Large intestine (tissue), 3 donors: ENCODE results near the gene HS3ST2. TPM values are rescaled to one million over a fixed set of nuclear protein-coding genes. Genes with fewer than 3 reads are reported as not detected.
A peak's percentile ranks its signal among the peaks of the same experiment; 100 is the strongest.
"Not testable (repeated sequence)": the region's sequence is repeated elsewhere in the genome, so short reads cannot be mapped to it uniquely, and the experiment has no call there.

Source experiments
- DNase-seq, 2 donors: peaks; one replicate each; pipeline versions ENCODE4 v3.0.0 to v3.0.0-alpha.2; 2013
- H3K27ac ChIP-seq: one replicate; pipeline ENCODE4 v1.5.1; 2013; ENCODE audit warnings: low read length
- H3K27me3 ChIP-seq: 2 replicates; pipeline ENCODE4 v1.6.1; 2013; ENCODE audit warnings: low read length; ENCODE audit not compliant: control insufficient read depth, insufficient read depth
- H3K36me3 ChIP-seq: 2 replicates; pipeline ENCODE4 v1.6.1; 2013; ENCODE audit warnings: low read length; ENCODE audit not compliant: control insufficient read depth, insufficient read depth
- H3K4me1 ChIP-seq: one replicate; pipeline ENCODE4 v1.6.1; 2013; ENCODE audit warnings: low read length; ENCODE audit not compliant: control insufficient read depth, insufficient read depth
- H3K4me3 ChIP-seq: one replicate; pipeline ENCODE4 v1.5.1; 2013; ENCODE audit warnings: low read length
- H3K9me3 ChIP-seq: one replicate; pipeline ENCODE4 v1.6.1; 2013; ENCODE audit warnings: mild to moderate bottlenecking, low read depth, low read length, moderate library complexity; ENCODE audit not compliant: control insufficient read depth
- WGBS: methylation state at CpG from one replicate; pipeline ENCODE4 v1.1.5; 2013; ENCODE audit warnings: low lambda C conversion rate; ENCODE audit not compliant: insufficient coverage; 5-methylcytosine and 5-hydroxymethylcytosine counted together
- polyA plus RNA-seq: library from polyadenylated mRNA; unstranded; fragments of 120-200 nt; gene quantifications from one replicate; pipeline ENCODE4 v1.2.1, GENCODE V29; 2013

Gene HS3ST2
- polyA plus RNA-seq, 1 donor: 0.10 TPM

GRCh38 chr16:22813223-22813947 is 577 bp upstream of the HS3ST2 start:
- 0% methylated on average over 1 of the region's 59 CpGs for WGBS
- Histone ChIP-seq H3K9me3 (peaks cover 3% of the 10 kb centered on the region), H3K4me1 (no peaks in the 10 kb centered on the region), H3K4me3 (no peak overlapping the region), H3K27me3 (peaks cover 45% of the 10 kb centered on the region), H3K36me3 (no peaks in the 10 kb centered on the region), H3K27ac (no peak overlapping the region)
- DNase-seq: peak; percentile 20 to 29

- WGBS: no CpG with 5 or more reads among the region's 41 CpGs
- Histone ChIP-seq H3K4me3 (no peak overlapping the region), H3K27me3 (peaks cover 45% of the 10 kb centered on the region)
Measured at GRCh38 chr16:22814711-22815105, 746 bp downstream of the HS3ST2 start.

GRCh38 chr16:22815863-22816262 is 1.9 kb downstream of the HS3ST2 start:
- no CpG with 5 or more reads among the region's 5 CpGs for WGBS
- Histone ChIP-seq H3K4me1 (no peaks in the 10 kb centered on the region), H3K9me3 (peaks cover 3% of the 10 kb centered on the region), H3K36me3 (no peaks in the 10 kb centered on the region), H3K27ac (no peak overlapping the region), H3K27me3 (peaks cover 45% of the 10 kb centered on the region), H3K4me3 (no peak overlapping the region)
- DNase-seq: no peak

More at GRCh38 chr16:22814711-22815105, 746 bp downstream of the HS3ST2 start:
- DNase-seq: no peak
- Histone ChIP-seq H3K9me3 (peaks cover 3% of the 10 kb centered on the region), H3K36me3 (no peaks in the 10 kb centered on the region), H3K4me1 (no peaks in the 10 kb centered on the region), H3K27ac (no peak overlapping the region)

GRCh38 chr16:22816475-22816874 is 2.5 kb downstream of the HS3ST2 start:
- H3K27me3 ChIP-seq: peaks cover 45% of the 10 kb centered on the region
- H3K36me3 ChIP-seq: no peaks in the 10 kb centered on the region
- no peak overlapping the region for H3K4me3 ChIP-seq
- no peak overlapping the region for H3K27ac ChIP-seq
- no peaks in the 10 kb centered on the region for H3K4me1 ChIP-seq
- WGBS: no CpG with 5 or more reads among the region's 6 CpGs
- DNase-seq: no peak
- H3K9me3 ChIP-seq: peaks cover 3% of the 10 kb centered on the region

GRCh38 chr16:22818736-22819135 is 4.8 kb downstream of the HS3ST2 start:
- H3K4me1 ChIP-seq, H3K4me3 ChIP-seq, H3K36me3 ChIP-seq, H3K27ac ChIP-seq, DNase-seq, H3K9me3 ChIP-seq: not testable (repeated sequence)
- peaks cover 31% of the 10 kb centered on the region for H3K27me3 ChIP-seq

GRCh38 chr16:22838681-22839080 is 24.7 kb downstream of the HS3ST2 start:
- DNase-seq: no peak
- Histone ChIP-seq H3K36me3 (no peaks in the 10 kb centered on the region), H3K27ac (no peak overlapping the region), H3K9me3 (no peaks in the 10 kb centered on the region), H3K4me1 (no peaks in the 10 kb centered on the region), H3K27me3 (no peaks in the 10 kb centered on the region), H3K4me3 (no peak overlapping the region)
- no CpG with 5 or more reads among the region's 3 CpGs for WGBS

- not testable (repeated sequence) for H3K27ac ChIP-seq, H3K27me3 ChIP-seq, DNase-seq, H3K4me1 ChIP-seq, H3K36me3 ChIP-seq, H3K9me3 ChIP-seq, H3K4me3 ChIP-seq
- no CpG with 5 or more reads among the region's 4 CpGs for WGBS
Measured at GRCh38 chr16:22842031-22842430, 28.1 kb downstream of the HS3ST2 start.

GRCh38 chr16:22843122-22843521 is 29.2 kb downstream of the HS3ST2 start:
- Histone ChIP-seq H3K9me3 (no peaks in the 10 kb centered on the region), H3K4me1 (no peaks in the 10 kb centered on the region), H3K27me3 (no peaks in the 10 kb centered on the region), H3K36me3 (no peaks in the 10 kb centered on the region), H3K27ac (no peak overlapping the region), H3K4me3 (no peak overlapping the region)
- DNase-seq: no peak
- WGBS: no CpG with 5 or more reads among the region's 3 CpGs

- Histone ChIP-seq H3K4me3 (no peak overlapping the region), H3K27me3 (no peaks in the 10 kb centered on the region), H3K9me3 (no peaks in the 10 kb centered on the region), H3K36me3 (no peaks in the 10 kb centered on the region), H3K27ac (no peak overlapping the region), H3K4me1 (no peaks in the 10 kb centered on the region)
- no peak for DNase-seq
- no CpG with 5 or more reads among the region's 2 CpGs for WGBS
Measured at GRCh38 chr16:22843856-22844255, 29.9 kb downstream of the HS3ST2 start.

GRCh38 chr16:22844416-22844815 is 30.5 kb downstream of the HS3ST2 start:
- DNase-seq: no peak
- H3K27me3 ChIP-seq: no peaks in the 10 kb centered on the region
- H3K9me3 ChIP-seq: no peaks in the 10 kb centered on the region
- H3K4me1 ChIP-seq: no peaks in the 10 kb centered on the region
- WGBS: 100% methylated on average over 1 of the region's 3 CpGs
- H3K36me3 ChIP-seq: no peaks in the 10 kb centered on the region
- H3K27ac ChIP-seq: no peak overlapping the region
- no peak overlapping the region for H3K4me3 ChIP-seq

GRCh38 chr16:22847100-22847499 is 33.1 kb downstream of the HS3ST2 start:
- Histone ChIP-seq H3K27ac (no peak overlapping the region), H3K36me3 (no peaks in the 10 kb centered on the region), H3K4me3 (no peak overlapping the region), H3K9me3 (no peaks in the 10 kb centered on the region), H3K27me3 (no peaks in the 10 kb centered on the region), H3K4me1 (no peaks in the 10 kb centered on the region)
- no peak for DNase-seq
- no CpG with 5 or more reads among the region's 3 CpGs for WGBS
